ELF-1 (cell line): ENCODE measurements around the gene MYO1D.
A peak's percentile ranks its signal among the peaks of the same experiment; 100 is the strongest.
"Not testable (repeated sequence)": the region's sequence is repeated elsewhere in the genome, so short reads cannot be mapped to it uniquely, and the experiment has no call there.

Experiments
- DNase-seq: peaks from one replicate; pipeline ENCODE4 v3.0.0-alpha.2; 2016; ENCODE audit warnings: low read depth, low spot score

The MYO1D gene

GRCh38 chr17:32673964-32674363, 203.0 kb downstream of the MYO1D start:
- no peak for DNase-seq

- no peak for DNase-seq
Observed at GRCh38 chr17:32672711-32673110, 204.2 kb downstream of the MYO1D start.

- no peak for DNase-seq
Observed at GRCh38 chr17:32671896-32672295, 205.0 kb downstream of the MYO1D start.

GRCh38 chr17:32664936-32665583, 211.9 kb downstream of the MYO1D start:
- DNase-seq: no peak

GRCh38 chr17:32660496-32660985, 216.4 kb downstream of the MYO1D start:
- no peak for DNase-seq

GRCh38 chr17:32659419-32659842, 217.5 kb downstream of the MYO1D start:
- peak; percentile 84 for DNase-seq

- no peak for DNase-seq
Observed at GRCh38 chr17:32658470-32659418, 218.2 kb downstream of the MYO1D start.

- DNase-seq: no peak
Observed at GRCh38 chr17:32656886-32657285, 220.0 kb downstream of the MYO1D start.

- DNase-seq: no peak
Observed at GRCh38 chr17:32654324-32654723, 222.6 kb downstream of the MYO1D start.

GRCh38 chr17:32651084-32651483, 225.8 kb downstream of the MYO1D start:
- DNase-seq: no peak

- DNase-seq: no peak
Observed at GRCh38 chr17:32648450-32648849, 228.5 kb downstream of the MYO1D start.

GRCh38 chr17:32646941-32647340, 230.0 kb downstream of the MYO1D start:
- no peak for DNase-seq

GRCh38 chr17:32641514-32641913, 235.4 kb downstream of the MYO1D start:
- DNase-seq: not testable (repeated sequence)

GRCh38 chr17:32636598-32637218, 240.2 kb downstream of the MYO1D start:
- DNase-seq: no peak

- no peak for DNase-seq
Observed at GRCh38 chr17:32634167-32634566, 242.8 kb downstream of the MYO1D start.

- no peak for DNase-seq
Observed at GRCh38 chr17:32631341-32632096, 245.4 kb downstream of the MYO1D start.

- DNase-seq: no peak
Observed at GRCh38 chr17:32629563-32630190, 247.2 kb downstream of the MYO1D start.

GRCh38 chr17:32628271-32629044, 248.5 kb downstream of the MYO1D start:
- DNase-seq: no peak

GRCh38 chr17:32627239-32627996, 249.5 kb downstream of the MYO1D start:
- peak; percentile 49 for DNase-seq
